H1 (cell line): ENCODE data around the gene MAP3K1. TPM values are rescaled to one million over a fixed set of nuclear protein-coding genes. Genes with fewer than 3 reads are reported as not detected.

Source experiments
- CBX5 ChIP-seq: fragments of 300-800, 300-1000 bp; sonication (generic); IDR thresholded peaks from 2 replicates; pipeline ENCODE4 v1.7.1; 2016; ENCODE audit warnings: antibody characterized with exemption, low read length, low read depth
- FOSL1 ChIP-seq: IDR thresholded peaks from 2 replicates; pipeline ENCODE4 v1.6.1; 2011; ENCODE audit warnings: mild to moderate bottlenecking, low read depth, low read length, moderate library complexity; ENCODE audit not compliant: insufficient read depth
- GABPA ChIP-seq: IDR thresholded peaks from 2 replicates; pipeline ENCODE4 v1.6.1; 2011; ENCODE audit warnings: mild to moderate bottlenecking, low read length, moderate library complexity, borderline replicate concordance; ENCODE audit not compliant: insufficient read depth
- JUND ChIP-seq: IDR thresholded peaks from 2 replicates; pipeline ENCODE4 v1.6.1; 2011; ENCODE audit warnings: mild to moderate bottlenecking, improper control_type of control experiment, low read length
- RNF2 ChIP-seq: fragments of 200-900, 300-1000 bp; sonication (generic); IDR thresholded peaks from 2 replicates; pipeline ENCODE4 v1.7.1; 2016; ENCODE audit warnings: borderline replicate concordance, low read depth, mild to moderate bottlenecking, antibody characterized with exemption, low read length; ENCODE audit not compliant: poor library complexity, severe bottlenecking; ENCODE audit errors: missing control alignments
- SP1 ChIP-seq: IDR thresholded peaks from 2 replicates; pipeline ENCODE4 v1.6.1; 2011; ENCODE audit warnings: low read depth, low read length
- TAF7 ChIP-seq: optimal IDR thresholded peaks from 2 replicates; pipeline ENCODE3; 2011; ENCODE audit warnings: low read depth, mild to moderate bottlenecking, inconsistent platforms, low read length, moderate library complexity, borderline replicate concordance
- polyA plus RNA-seq, 7 experiments: library from polyadenylated mRNA; depleted of rRNA in 3 of 7; stranded (reverse) in 5 of 7; unstranded in 2 of 7; fragments of >200 nt in 5 of 7; fragments of 200-250 nt in 2 of 7; gene quantifications; 1 replicate in 5 of 7; 2 replicates in 1 of 7; 4 replicates in 1 of 7; pipeline versions ENCODE4 v1.2.1 to v1.2.3, GENCODE V29; 2011 to 2013; ENCODE audit warnings: missing spikeins in 2 of 7, mixed read lengths in 2 of 7
- total RNA-seq: library from RNA; stranded (reverse); fragmentation: NEBNext Ultra II Directional; extraction: Animal tissue kit (Norgen Biotek cat#: 25700); gene quantifications from 2 replicates; pipeline ENCODE4 v1.2.1, GENCODE V29; 2021

MAP3K1 gene
- total and polyA plus RNA-seq, 2 of the 8 experiments (the other 6 are each of a cell fraction or from before 2014, with no cell fraction given) = 3.9 to 11.8 TPM

DNA sequence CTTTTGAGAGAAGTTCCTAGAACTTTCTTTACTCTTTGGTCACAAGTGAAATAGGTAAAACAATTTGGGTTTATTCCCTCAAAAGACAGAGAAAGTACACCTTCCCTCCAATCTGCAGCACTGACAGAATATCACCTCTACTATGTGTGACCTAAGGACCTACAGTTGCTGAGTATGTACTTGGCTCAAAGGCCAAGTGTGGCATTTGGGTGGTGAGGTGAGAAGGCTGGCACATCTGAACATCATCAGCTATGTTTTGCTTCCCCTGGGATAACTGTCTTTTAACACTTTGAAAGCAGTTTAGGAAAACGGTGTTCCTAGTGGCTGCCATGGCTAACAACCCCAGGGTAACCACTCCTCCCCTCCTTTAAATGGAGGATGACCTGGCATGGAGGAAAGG, 119.0 kb downstream of the MAP3K1 start (continued):
- no peak for TF ChIP-seq GABPA
- no peak for TF ChIP-seq TAF7
- no peak for TF ChIP-seq SP1
- no peak for TF ChIP-seq JUND
- TF ChIP-seq CBX5 = no peak
- TF ChIP-seq FOSL1 = no peak
- no peak for TF ChIP-seq RNF2
